ENCODE results near the gene RAB20. TPM values are rescaled to one million over a fixed set of nuclear protein-coding genes. Genes with fewer than 3 reads are reported as not detected.

Gene RAB20
- total and polyA plus RNA-seq, 2 of the 8 experiments (the other 6 are each of a cell fraction or from before 2014, with no cell fraction given): 14.8 to 27.9 TPM

- no peaks in the 10 kb centered on the region; the same call in 1 of the 2 replicates for H3K23me2 ChIP-seq (ENCODE audit: low read depth, low read length)
- H4K20me1 ChIP-seq (replicated peaks in 1 of 2; ENCODE audit: control insufficient read depth in 1 of 2, insufficient read depth in 2 of 2, low read length in 2 of 2): peaks cover 1 to 2% of the 10 kb centered on the region in 2 experiments
- no peak overlapping the region for H3K23ac ChIP-seq (ENCODE audit: insufficient read length)
- H3K27me3 ChIP-seq (replicated peaks in 1 of 4; ENCODE audit: control insufficient read depth in 3 of 4, extremely low read depth in 1 of 4, insufficient read depth in 3 of 4, low read length in 3 of 4): no peaks in the 10 kb centered on the region
- no peak overlapping the region for H3K4me3 ChIP-seq (ENCODE audit: extremely low read depth in 1 of 4, insufficient read depth in 2 of 4, low read depth in 3 of 4, low read length in 4 of 4)
- H2BK120ac ChIP-seq (replicated peaks; ENCODE audit: low read depth, low read length): no peak overlapping the region
- H3K4me1 ChIP-seq (replicated peaks in 1 of 4; ENCODE audit: control insufficient read depth in 3 of 4, insufficient read depth in 4 of 4, low read length in 3 of 4): peaks cover 2 to 16% (median 6%) of the 10 kb centered on the region in 4 experiments; a peak in 4 of 7 replicates
- no peak overlapping the region for H3K4me2 ChIP-seq (ENCODE audit: insufficient read depth in 1 of 2, low read depth in 2 of 2, low read length in 2 of 2)
- FAIRE-seq (no peak), DNase-seq (ENCODE audit: low read depth in 1 of 2, low spot score in 2 of 2) (no peak)
- no peak overlapping the region for H2AK5ac ChIP-seq (ENCODE audit: low read depth, low read length)
- H4K91ac ChIP-seq (replicated peaks; ENCODE audit: insufficient read length, low read length): no peak overlapping the region
- no peak overlapping the region for H2BK12ac ChIP-seq (ENCODE audit: low read depth, low read length)
- H2AFZ ChIP-seq (ENCODE audit: low read length): no peak overlapping the region
- H2BK20ac ChIP-seq (ENCODE audit: low read length): no peak overlapping the region
- no peak overlapping the region for H3K18ac ChIP-seq (ENCODE audit: extremely low read depth, low read length)
- no peak overlapping the region for H4K5ac ChIP-seq (ENCODE audit: insufficient read length, low read depth, low read length)
- H3K56ac ChIP-seq (replicated peaks; ENCODE audit: insufficient read length, low read depth, low read length): no peak overlapping the region
- no peak overlapping the region for H3K27ac ChIP-seq (ENCODE audit: low read depth, low read length)
- H3K9me3 ChIP-seq (ENCODE audit: insufficient read depth in 2 of 2, low read depth in 1 of 2, low read length in 1 of 2): no peaks in the 10 kb centered on the region
- no peak overlapping the region for H3K9ac ChIP-seq (replicated peaks in 1 of 4; ENCODE audit: extremely low read depth in 1 of 4, low read depth in 3 of 4, low read length in 3 of 4)
- H3K79me1 ChIP-seq (ENCODE audit: low read depth, low read length): peaks cover 6% of the 10 kb centered on the region; the same call in 1 of the 2 replicates
- H2BK5ac ChIP-seq (ENCODE audit: low read depth, low read length): no peak overlapping the region
- H3K36me3 ChIP-seq (ENCODE audit: control insufficient read depth in 2 of 4, insufficient read depth in 4 of 4, low read length in 3 of 4): no peaks in the 10 kb centered on the region
- H3K79me2 ChIP-seq (ENCODE audit: control insufficient read depth in 1 of 2, insufficient read depth in 2 of 2, low read length in 2 of 2): peaks cover 0 to 8% of the 10 kb centered on the region in 2 experiments; a peak in 1 of 4 replicates
- H2BK15ac ChIP-seq (ENCODE audit: low read length): no peak overlapping the region
- 91% methylated on average over 5 of the region's 5 CpGs; no CpG with 5 or more reads in 1 of the 2 experiments for WGBS, 2 experiments (ENCODE audit: extremely low coverage in 1 of 2, insufficient coverage in 1 of 2, insufficient read length in 1 of 2, insufficient replicate concordance in 2 of 2, low coverage in 1 of 2, low lambda C conversion rate in 2 of 2, missing lambda C conversion rate in 1 of 2)
- no peak overlapping the region for H3K4ac ChIP-seq (replicated peaks; ENCODE audit: insufficient read length, low read depth, low read length)
- POLR2A ChIA-PET (ENCODE audit: partially characterized antibody): no interaction called here
- no peak overlapping the region for H4K8ac ChIP-seq (ENCODE audit: extremely low read depth, insufficient read depth, low read length)
- H3K14ac ChIP-seq (ENCODE audit: insufficient read length): no peak overlapping the region
- CTCF ChIA-PET (ENCODE audit: partially characterized antibody): interaction anchor here (0.8 to 1.3 kb wide), 2 partner anchors 13 to 18 kb away, joined by 3 to 4 read pairs; no protein-coding TSS in a partner anchor
- TF ChIP-seq HDAC2 (IDR thresholded peaks at IDR 0.05; ENCODE audit: borderline replicate concordance in 1 of 2, low read depth in 2 of 2, low read length in 2 of 2) (no peak), TAF7 (optimal IDR thresholded peaks at IDR 0.05; ENCODE audit: borderline replicate concordance, low read depth, low read length) (no peak), POLR2A (IDR thresholded peaks at IDR 0.05; ENCODE audit: control extremely low read depth in 1 of 2, low read depth in 2 of 2, low read length in 2 of 2) (no peak), TAF1 (IDR thresholded peaks at IDR 0.05; ENCODE audit: low read depth, low read length) (no peak), JUN (IDR thresholded peaks at IDR 0.05; ENCODE audit: low read depth, low read length) (no peak), ATF2 (IDR thresholded peaks at IDR 0.05; ENCODE audit: low read length) (no peak), SP1 (IDR thresholded peaks at IDR 0.05; ENCODE audit: low read depth, low read length) (no peak), ASH2L (IDR thresholded peaks at IDR 0.05; ENCODE audit: low read length) (no peak), POLR2AphosphoS5 (IDR thresholded peaks at IDR 0.05; ENCODE audit: low read depth, low read length) (no peak), E2F6 (IDR thresholded peaks at IDR 0.05) (no peak), SAP30 (IDR thresholded peaks at IDR 0.05; ENCODE audit: insufficient read depth, insufficient replicate concordance, low read length) (no peak), BACH1 (IDR thresholded peaks at IDR 0.05; ENCODE audit: low read length) (no peak)
These were observed 38.8 kb downstream of the RAB20 start for GRCh38 chr13:110522721-110523120.
